ENCODE measurements around the gene EIF6.

EIF6 gene

GRCh38 chr20:35293303-35294292 is 9.0 kb upstream of the EIF6 start:
- DNase-seq (ENCODE audit: low spot score), result no peak

DNA sequence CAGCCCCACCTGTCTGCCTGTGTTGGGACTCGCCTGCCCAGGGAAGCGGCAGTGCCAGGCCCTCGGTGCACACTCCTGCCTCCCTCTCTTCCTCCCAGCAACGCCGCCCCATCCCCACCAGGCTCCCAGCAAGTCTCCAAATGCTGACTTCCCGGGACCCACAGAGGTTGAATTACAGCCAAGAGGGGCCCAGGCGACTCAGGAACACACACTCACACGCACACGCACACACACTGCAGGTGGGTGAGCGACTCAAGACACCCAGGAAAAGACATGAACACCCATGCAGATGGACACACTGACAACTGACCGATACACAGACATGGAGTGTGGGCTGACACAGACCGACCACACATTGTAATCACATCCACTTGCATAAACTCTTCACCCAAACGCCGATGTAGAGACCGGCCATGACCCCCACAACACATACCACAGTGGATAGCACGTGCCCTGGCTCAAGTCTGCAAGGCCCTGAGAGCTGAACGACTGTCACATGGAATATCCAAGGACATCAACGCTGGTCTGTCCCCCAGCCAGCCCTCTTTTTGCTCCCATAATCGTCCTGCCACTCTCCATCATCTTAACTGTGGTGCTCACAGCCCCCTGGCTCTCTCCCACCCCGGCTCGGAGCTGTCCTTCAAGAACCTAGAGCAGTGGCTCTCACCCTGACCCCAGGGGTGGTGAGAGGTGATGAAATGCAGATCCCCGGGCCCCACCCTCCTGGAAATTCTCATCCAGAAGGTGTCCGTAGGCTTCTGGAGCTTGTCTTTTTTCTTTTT is 8.1 kb upstream of the EIF6 start:
- no peak for DNase-seq (ENCODE audit: low spot score)

DNA sequence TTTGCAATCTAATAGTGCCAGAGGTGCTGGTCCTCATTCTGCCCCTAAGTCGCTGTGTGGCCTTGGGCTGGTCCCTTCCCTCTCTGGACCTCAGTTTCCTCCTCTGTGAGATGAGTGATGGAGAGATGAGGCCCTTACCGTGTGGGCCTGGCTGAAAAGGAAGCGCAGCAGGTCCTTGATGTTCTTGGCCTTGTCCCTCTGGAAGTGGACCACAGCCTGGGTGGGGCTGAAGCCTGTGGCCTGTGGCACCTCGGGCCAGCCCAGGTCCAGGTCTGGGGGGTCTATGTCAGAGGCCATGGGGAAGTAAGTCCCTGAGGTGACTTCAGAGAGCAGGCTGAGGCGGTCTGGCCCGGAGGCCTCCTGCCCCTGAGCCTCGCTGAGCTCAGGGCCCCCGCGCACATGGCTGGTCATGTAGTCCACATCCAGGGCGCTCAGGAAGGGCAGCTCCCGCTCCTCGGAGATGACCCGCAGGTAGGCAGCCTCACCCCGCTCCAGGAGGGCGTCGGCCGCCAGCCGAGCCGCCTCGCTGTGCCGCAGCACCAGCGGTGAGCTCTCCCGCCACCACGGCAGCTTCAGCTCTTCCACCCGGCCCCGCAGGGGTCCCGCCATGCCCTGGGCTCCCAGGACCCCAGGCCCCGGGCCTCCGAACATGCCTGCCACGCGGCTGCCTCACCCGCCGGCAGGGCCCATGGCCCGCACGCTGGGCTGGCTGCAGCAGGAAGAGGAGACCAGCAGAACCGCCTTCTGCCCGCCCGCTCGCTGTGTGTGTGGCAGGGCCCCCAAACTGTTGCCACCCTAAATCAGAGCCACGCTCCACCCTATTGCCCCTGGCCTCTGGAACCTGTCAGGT is 7.3 kb upstream of the EIF6 start, which contains the start of gene FAM83C:
TSS of gene FAM83C (minus strand) at position 772 of the 850 bp plus-strand sequence. CDS start at position 651, 121 bp downstream.
- DNase-seq (ENCODE audit: low spot score), result no peak

DNA sequence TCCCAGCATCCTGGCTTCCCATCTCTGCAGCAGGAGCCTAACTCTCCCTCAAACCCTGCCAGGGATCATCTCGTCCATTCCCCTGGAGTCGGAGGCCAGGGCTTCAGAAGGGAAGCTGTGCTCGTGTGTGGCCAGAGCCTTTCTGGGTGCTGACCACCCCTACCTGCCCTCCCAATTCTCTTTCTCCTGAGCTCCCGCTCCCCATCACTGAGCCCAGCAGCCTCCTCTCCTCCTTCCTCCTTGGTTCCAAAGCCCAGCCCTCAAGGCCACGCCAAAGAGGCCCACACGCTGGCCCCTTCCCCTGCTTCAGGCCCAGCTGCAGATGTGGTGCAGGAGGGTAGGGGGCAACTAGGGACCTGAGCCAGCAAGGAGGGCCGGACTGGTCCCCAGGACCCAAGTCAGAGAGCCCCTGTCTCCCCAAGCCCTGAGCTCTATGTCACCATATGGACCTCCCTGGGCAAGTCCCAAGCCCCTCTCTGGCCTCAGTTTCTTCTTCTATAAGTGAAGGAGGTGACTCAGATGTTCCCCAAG is 6.4 kb upstream of the EIF6 start:
- no peak for DNase-seq (ENCODE audit: low spot score)

GRCh38 chr20:35290186-35290886 is 5.8 kb upstream of the EIF6 start:
- no peak for DNase-seq (ENCODE audit: low spot score)

GRCh38 chr20:35288325-35289060 is 3.9 kb upstream of the EIF6 start:
- no peak for DNase-seq (ENCODE audit: low spot score)

GRCh38 chr20:35287509-35288324 is 3.1 kb upstream of the EIF6 start:
- no peak for DNase-seq (ENCODE audit: low spot score)

DNA sequence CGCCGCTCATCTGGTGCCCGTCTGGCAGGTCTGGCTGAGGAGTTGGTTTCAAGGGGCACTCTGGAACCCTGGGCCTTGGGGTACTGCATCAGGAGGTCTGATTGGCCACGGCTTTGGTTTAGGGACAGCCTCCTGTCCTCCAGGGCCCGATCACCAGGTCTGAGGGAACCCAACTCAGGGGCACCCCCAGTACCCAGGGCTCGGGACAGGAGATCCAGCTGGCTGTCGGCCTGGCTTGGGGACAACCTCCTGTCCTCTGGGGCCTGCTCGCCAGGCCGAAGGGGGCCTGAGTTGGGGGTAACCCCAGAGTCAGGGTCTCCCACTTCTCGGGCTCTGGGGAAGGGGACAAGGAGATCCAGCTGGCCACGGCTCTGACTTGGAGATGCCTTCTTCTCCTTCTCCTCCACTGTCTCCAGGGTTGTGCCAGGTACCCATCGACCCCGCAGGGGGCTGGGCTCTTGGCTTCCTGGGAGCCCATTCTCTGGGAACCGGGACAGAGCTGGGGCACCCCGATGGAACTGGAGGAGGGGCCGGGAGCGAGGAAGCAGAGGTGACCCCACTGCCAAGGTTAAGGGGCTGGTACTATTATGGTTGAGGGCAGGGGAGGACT is 2.4 kb upstream of the EIF6 start:
- DNase-seq (ENCODE audit: low spot score), result no peak

DNA sequence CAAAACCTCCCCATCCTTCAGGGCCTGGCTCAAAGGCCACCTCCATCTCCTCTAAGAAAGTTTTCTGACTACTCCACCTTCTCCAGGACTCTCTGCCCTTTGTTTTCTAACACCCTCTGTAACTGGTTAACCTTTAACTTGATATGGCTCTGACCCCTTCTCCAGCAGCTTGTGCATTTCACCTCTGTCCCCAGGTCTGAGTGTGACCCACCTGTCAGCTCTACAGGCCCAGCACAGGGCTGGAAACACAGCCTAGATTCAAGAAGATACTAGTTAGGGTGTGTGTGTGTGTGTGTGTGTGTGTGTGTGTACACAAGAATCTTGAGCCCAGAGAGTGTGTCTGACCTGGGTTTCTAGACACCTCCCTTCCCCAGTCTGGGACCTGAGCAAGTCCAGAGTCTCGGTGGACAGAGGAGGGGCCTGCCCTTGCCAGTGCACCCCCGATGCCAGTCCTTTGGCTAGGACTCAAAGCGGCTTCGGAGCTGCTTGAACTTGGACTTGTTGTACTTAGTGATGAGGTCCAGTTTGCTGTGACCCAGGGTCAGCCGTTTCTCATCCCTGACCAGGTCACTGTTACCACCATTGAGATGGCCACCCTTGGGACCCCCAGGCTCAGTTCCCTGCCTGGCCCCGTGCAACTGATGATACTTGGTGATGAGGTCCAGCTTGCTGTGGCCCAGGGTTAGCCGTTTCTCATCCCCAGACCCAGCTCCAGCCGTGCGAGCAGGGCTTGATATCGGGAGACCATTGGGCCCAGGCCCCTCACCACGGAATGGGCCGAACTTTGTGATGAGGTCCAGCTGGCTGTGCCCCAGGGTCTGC is 1.7 kb upstream of the EIF6 start:
- no peak for DNase-seq (ENCODE audit: low spot score)

- DNase-seq (ENCODE audit: low spot score), result no peak
These were observed 1.2 kb upstream of the EIF6 start for GRCh38 chr20:35285806-35286076.

DNA sequence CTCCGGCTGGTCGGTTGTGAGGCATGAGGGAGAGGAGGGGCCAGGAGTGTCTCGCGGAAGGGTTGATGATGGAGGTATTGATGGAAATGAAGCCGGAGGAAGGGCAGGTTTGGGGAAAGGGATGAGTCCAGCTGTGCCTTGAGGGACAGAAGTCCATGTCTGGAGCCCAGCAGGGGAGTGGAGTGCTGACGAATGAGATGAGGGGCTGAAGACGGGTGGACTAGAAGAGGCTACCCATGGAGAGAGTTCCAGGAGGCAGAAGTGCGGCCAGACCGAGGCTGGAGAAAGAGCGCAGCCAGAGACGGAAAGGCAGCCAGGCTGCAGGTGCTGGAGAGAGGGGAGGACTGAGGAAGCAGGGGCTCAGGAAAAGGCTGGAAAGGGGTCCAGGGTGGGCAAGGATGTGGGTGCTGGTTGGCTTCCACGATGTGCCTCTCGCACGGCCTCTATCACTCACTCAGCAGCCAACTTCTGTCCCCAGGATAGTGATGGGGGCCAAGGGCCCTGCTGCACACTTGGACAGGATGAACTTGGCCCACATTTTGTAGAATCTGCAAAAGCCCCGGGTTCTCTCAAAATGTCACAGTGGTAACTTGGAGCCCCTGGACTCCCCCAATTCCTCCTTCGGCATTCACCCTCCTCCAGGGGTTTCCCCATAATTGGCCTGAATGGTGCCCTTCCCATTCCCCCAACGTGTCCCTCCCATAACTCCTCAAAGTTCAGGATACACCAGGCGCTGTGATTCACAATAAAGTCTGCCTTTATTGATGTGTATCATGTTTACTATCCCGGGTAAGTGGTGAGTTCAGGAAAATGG is 627 bp upstream of the EIF6 start:
- no peak for DNase-seq (ENCODE audit: low spot score)

- DNase-seq (ENCODE audit: low spot score), result no peak
These were observed 918 bp downstream of the EIF6 start for GRCh38 chr20:35283441-35284266.

- DNase-seq (ENCODE audit: low spot score), result no peak
These were observed 3.0 kb downstream of the EIF6 start for GRCh38 chr20:35281506-35282101.

DNA sequence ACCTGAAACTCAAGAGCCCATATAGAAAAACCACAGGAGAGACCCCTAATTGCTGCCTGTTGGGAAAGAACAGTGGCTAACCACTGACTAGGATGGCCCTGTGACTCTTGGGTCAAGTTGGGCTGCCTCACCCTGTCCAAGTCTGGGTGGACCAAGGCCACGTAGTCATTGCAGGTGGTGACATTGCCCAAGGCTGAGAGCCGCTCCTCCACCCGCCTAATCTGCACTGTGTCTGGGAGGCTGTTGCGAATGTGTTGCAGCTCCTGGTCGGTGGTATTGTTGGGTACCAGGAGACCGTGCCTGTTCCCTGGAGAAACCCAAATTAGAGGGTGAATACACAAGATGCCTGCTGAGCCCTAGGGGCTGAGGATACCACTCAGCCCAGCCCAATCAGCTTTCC is 4.0 kb downstream of the EIF6 start:
- DNase-seq (ENCODE audit: low spot score), result no peak

DNA sequence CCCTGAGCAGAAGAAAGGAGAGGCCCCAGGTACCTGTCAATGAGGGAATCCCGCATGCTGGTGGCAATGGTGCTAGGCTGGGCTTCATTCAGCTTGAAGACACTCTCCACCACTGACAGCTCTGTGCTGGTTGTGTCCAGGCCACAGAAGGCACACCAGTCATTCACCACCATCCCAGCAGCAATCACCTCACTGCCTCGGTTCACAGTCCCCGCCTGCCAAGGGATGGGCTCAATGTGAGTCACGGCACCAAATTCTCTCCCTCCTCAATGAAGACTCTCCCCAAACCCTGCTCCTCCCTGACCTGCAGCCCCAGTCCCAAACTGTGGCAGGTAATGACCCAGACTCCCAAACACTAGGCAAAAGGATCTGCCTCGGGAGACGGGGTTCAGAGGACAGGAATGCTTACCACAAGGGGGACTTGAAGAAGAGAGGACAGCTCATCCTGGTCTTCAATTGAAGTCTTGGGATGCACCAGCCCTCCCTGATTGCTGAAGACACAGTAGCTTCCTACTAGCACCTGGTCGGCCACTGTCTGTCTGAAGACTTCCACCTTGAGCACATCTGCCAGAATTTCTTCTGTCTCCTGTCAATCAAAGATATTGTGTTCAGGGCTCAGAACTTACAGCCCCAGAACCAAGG is 4.9 kb downstream of the EIF6 start:
- no peak for DNase-seq (ENCODE audit: low spot score)

GRCh38 chr20:35279040-35279439 is 5.5 kb downstream of the EIF6 start:
- no peak for DNase-seq (ENCODE audit: low spot score)
